Measurements from ENCODE around the gene PHIP.

DNA sequence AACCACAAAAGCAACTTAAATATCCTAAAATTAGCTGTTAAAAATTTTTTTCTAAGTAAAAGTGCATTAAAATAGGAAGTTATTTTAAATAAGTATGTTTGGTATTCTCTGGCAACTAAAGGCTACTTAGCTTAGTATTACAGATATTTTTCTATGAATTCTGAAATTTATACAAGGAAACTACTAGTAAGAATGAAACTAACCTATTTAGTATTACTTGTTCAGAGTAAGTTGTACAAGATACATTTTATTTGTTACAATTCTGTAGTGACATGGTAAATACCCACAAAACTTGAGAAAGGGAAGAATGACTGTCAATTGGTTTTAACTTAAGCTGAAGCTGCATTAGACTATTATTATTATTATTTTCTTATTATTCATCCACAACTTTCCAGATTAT lies 6.5 kb downstream of the PHIP start:
- no peak for TF ChIP-seq EZH2 (IDR thresholded peaks at IDR 0.05; ENCODE audit: low read depth)
- TF ChIP-seq, protein P1, sequence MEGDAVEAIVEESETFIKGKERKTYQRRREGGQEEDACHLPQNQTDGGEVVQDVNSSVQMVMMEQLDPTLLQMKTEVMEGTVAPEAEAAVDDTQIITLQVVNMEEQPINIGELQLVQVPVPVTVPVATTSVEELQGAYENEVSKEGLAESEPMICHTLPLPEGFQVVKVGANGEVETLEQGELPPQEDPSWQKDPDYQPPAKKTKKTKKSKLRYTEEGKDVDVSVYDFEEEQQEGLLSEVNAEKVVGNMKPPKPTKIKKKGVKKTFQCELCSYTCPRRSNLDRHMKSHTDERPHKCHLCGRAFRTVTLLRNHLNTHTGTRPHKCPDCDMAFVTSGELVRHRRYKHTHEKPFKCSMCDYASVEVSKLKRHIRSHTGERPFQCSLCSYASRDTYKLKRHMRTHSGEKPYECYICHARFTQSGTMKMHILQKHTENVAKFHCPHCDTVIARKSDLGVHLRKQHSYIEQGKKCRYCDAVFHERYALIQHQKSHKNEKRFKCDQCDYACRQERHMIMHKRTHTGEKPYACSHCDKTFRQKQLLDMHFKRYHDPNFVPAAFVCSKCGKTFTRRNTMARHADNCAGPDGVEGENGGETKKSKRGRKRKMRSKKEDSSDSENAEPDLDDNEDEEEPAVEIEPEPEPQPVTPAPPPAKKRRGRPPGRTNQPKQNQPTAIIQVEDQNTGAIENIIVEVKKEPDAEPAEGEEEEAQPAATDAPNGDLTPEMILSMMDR (conservative IDR thresholded peaks at IDR 0.05), result no peak

Measured in PC-9 (cell line).